GM21360 (cell line): ENCODE data around the gene TECPR2.

Experiments used
- ATAC-seq: cut with Tn5 transposase; IDR thresholded peaks from one replicate; pipeline ENCODE4 v1.9.1; 2021; ENCODE audit warnings: mild to moderate bottlenecking, moderate library complexity; ENCODE audit not compliant: unreplicated experiment

The TECPR2 gene

DNA sequence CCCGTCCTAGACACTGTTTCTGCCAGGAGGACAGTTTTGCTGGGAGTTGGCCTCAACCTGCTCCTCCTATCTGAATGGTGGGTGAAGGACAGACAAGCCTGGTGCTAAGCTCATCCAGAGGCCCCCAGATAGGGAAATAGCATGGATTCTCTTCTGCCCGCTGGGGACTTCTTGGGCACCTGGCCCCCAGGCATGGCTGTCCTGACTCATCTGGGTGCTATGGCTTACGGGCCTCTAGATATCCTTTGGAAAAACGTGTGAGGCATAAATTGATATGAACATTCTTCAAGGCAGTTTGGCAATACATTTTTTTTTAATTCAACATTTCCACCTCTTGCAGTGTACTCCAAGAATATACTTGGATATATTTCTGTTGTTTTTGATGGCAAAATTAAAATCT, 8.6 kb downstream of the TECPR2 start:
- ATAC-seq = no peak

DNA sequence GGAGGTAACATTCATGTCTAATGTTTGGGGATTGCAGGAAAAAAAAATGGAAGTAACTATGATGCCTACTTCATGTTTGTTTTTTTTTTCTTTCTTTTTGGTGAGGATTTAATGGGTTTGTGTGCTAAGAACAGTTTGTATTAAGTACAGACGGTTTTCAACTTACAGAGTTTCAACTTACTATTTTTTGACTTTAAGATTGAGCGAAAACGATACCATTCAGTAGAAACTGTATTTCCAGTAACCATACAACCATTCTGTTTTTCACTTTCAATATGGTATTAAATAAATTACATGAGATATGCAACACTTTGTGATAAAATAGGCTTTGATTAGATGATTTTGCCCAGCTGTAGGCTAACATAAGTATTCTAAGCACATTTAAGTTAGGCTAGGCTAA, 10.4 kb downstream of the TECPR2 start:
- ATAC-seq = no peak

DNA sequence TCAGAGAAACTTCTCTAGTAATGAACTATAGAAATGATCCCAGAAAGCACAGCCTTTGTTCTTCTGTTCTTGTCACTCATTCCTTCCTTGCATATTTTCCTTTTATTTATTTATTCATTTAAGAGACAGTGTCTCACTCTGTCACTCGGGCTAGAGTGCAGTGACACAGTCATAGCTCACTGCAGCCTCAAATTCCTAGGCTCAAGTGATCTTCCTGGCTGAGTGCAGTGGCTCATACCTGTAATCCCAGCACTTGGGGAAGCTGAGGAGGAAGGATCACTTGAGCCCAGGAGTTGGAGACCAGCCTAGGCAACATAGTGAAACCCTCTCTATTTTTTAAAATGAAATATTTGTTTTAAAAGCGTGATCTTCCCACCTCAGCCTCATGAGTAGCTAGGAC, 11.5 kb downstream of the TECPR2 start:
- no peak for ATAC-seq

DNA sequence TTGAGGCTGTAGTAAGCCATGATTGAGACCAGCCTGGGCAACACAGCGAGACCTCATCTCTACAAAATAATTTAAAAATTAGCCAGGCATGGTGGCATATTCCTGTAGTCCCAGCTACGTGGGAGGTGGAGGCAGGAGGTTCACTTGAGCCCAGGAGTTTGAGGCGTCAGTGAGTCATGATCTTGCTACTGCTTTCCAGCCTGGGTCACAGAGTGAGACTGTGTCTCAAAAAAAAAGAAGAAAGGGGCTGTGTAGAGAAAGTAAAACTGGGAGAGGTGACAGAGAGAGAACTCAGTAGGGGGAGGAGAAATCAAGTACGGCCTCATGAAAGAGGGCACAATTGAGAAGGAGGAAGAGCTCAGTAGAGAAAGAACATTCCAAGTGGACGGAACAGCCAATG, 12.4 kb downstream of the TECPR2 start:
- ATAC-seq = no peak

DNA sequence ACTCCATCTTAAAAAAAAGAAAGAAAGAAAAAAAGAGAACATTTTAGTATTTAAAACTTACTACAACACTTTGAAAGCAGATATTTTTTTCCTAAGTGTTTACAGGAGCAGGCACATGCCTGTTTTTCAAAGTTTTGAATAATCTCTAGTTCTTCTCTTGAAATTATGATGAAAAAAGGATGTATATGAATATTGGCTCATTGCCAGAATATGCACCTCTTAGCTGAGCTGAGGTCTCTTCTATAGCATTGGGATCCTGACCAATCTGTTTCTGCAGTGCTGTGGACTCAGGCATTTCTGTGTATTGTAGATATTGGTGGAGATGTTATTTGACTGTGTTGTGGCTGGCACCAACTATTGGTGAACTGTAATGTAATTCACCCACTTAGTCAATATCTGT, 15.0 kb downstream of the TECPR2 start:
- ATAC-seq = no peak

DNA sequence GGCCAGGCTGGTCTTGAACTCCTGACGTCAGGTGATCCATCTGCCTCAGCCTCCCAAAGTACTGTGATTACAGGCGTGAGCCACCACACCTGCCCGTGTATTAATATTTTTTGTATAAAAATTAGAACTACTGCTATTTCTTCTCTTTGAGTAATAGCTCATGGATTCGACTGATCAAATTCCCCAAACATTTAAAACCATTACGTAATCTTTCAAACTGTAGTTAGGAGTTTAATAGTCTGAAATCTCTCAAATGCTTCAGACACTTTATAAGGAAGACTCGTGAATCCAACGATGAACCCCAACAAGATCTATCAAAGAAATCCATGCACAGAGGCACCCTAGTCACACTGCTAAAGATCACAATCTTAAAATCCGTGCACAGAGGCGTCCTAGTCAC, 16.1 kb downstream of the TECPR2 start:
- ATAC-seq = no peak

DNA sequence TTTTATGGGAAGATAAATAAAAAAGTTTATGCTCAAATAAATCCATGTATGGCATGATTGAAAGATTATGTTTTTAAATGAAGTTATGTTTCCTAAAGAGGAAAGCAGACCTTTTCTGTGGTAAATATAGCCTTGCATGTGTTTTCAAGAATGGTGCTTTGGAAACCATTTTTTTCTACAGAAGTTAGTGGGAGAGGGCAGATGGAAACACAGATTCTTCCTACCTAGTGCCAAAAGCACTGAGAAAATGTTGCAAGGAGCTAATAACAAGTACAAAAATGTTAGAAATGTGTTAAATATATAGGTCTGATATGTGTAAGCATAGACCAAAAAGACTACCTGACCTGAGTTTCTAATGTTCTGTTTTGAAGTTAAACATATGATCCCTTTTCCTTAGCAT, 24.3 kb downstream of the TECPR2 start:
- no peak for ATAC-seq

DNA sequence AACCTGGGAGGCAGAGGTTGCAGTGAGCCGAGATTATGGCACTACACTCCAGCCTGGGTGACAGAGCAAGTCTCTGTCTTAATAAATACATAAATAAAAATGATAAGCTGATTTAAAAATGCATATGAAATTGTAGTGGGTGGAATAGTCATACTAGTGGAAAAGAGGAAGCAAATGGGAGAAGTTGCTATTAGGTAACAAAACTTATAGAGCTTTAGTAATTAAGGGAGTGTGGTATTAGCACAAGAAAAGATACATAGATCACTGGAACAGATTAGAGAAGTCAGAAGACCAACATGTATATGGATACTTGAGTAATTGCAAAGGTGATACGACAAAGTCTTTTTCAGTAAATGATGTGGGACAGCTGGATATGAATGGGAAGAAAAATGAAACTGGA, 26.5 kb downstream of the TECPR2 start:
- no peak for ATAC-seq

DNA sequence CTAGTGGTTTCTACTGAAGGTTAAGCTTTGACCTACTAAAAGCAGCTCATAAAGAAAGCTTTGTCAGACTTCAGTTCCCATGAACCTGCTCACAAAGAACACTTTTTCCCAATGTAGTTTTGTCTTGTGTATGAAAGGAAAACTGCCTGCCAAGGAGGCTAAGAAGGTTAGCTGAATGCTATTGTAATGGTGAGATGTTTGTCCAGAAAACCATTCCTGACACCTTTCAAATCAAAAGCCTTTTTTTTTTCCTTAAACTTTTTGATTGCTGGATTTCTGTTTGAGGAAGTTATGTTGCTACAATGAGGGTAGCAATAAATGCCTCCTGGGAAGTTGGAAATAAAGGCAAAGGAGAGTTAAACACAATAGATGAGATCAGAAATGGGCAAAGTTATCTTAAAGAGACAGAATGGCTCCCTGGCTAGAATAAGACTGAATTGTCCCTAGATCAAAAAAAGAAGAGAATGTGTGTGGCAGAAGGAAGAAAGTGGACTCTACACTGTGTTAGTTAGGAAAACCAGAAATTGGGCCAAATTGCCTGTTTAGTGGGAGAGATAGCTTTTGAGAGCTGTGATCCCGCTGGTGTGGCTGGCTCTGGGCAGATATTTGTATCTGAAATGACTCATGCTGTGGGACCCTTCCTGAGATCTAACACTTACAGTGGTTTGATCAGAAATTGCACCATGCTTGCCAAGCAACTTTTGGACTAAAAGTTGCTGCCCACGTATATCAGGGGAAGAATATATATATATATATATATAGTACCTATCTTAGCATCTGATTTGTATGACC, 27.5 kb downstream of the TECPR2 start:
- no peak for ATAC-seq

DNA sequence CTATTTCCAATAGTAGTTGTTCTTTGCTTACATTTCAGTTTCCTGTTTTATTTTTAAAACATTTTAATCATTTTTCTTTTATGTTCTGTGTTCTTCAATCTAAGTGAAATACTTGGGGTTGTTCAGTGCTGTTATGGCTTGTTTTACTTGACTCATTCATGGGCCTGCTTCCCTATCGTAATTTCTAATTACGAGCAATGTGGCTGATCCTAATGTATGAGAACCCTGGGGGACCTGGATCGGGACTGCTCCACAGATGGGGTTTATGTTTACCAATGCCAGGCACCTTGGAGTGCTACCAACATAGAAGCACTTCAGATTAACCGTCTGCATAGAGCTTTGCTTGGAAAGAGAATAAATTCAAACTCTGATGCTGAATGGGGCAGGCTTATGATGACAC, 29.8 kb downstream of the TECPR2 start:
- no peak for ATAC-seq

DNA sequence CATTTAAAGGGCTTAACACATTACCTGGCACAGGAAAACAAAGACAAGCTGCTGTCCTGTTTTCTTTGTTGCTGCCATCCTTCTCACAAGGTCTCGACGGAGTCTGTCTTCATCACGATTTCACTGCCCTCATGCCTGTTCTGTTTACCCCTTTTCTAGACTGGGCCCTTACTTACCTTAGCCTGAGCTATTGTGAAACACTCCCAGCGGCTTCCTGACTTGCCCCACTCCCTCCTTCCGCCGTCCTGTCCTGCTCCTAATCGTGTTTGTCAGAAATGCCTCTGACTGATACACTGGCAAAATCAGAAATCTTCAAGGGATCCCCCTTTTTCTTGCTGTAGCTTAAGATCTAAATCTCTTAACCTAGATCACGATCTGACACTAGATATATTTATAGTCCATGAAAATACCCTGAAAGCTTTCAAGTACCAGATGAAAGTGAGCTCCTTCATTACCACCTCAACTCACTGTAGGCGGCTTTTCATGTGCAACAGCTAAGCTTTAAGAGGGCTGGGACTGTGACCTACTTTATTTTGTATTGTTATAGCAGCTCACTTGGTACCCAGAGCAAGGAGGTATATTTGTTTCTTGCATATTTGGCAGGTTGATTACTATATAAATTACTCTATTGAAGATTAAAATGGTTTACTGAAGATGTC, 32.1 kb downstream of the TECPR2 start:
- ATAC-seq = no peak

DNA sequence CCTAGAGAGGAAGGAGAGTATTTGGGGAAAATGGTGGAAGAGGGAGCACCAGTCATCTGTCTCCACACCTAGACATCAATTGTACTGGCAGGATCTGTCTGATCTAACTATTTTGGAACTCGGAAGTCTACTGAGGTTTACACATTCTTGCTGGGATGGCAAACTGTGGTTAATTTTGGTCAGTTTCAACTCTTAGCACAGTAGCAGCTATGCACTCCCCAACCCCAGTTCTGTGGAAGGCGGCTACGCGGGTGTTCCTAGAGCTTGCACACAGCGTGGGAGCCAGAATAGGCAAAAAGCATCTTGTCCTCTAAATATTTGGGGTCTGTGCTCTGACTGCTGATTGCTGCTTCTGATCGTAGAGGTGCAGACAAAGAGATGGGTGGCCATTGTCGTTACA, 33.8 kb downstream of the TECPR2 start:
- no peak for ATAC-seq

DNA sequence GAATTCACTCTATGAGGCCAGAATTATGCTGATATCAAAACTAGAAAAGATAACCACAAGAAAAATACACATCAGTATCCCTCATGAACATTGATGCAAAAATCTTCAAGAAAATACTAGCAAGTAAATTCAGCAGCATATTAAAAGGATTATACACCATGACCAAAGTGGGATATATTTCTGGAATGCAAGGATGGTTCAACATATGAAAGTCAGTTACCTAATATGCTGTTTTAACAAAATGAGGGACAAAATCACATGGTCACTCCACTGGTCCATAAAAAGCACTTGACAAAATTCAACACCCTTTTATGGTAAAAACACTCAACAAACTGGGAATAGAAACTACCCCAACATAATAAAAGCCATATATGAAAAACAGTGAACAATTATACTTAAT, 40.3 kb downstream of the TECPR2 start:
- ATAC-seq = no peak

DNA sequence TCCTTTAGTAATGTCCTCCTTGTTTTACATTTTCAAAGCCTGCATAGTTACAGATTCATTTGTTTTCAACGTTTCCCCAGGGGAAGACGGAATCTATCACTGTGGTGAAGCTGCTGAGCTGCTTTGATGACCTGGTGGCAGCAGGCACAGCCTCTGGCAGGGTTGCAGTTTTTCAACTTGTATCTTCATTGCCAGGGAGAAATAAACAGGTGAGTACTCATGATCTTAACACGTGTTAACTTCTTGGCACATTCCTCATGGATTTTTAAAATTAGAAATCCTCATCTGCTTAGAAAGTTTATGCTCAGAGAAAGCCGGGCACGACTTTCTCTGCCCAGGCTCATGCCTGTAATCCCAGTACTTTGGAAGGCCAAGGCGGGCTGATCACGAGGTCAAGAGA, 44.5 kb downstream of the TECPR2 start:
- no peak for ATAC-seq

DNA sequence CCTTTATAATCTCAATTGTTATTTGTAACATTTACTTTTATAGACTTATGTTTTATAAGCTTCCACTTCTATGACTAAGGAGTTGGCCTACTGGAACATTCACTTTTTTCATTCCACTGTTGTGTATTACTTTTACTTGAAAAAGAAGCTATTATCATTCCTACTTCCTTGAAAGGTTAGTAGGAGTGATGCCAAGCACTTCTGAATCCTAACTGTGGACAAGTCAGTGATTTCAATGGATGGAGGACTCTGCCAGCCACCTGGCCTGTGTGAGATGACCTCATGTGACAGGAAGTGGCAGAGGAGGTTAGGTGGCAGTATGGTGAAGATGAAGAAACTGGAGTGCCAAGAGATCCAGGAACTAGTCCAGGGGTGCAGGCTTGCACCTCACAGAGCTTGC, 46.0 kb downstream of the TECPR2 start:
- ATAC-seq = no peak

DNA sequence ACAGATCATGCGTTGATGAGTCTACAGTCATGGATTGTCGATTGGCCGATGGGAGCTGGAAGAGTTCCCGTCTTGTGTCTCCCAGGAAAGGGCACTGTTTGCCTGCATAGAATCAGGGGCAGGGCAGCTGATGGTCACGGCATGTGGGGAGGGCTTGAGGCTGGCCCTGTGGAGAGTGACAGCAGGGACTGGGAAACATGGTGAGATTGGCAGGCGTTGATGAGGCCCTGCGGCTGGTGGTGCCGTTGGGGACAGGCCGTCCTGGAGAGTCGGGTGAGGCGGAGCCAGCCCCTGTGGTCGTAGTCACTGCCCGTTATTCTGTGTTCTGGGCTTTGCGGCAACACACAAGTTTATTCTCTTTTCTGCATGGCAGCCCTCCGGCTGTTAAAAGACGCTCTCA, 52.9 kb downstream of the TECPR2 start:
- ATAC-seq = no peak

DNA sequence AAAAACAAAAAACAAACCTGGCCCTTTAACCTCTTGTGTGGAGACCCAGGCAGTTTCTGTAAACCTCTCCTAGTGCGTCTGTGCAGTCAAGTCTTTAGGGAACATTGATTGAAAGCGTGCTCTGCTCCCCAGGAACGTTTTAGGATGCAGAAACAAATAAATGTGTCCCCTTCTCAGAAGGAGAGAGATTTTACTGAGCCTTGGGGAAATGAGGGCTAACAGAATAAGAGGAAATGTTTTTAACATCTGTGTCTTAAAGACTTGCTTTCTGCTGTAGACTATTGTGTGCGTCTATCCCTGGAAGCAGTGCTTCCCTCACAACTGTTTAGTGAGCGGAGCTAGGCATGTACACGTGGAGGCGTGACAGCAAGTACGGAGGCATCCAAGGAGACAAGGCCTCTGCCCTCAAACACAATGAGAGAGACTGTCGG, 54.3 kb downstream of the TECPR2 start:
- ATAC-seq = no peak

DNA sequence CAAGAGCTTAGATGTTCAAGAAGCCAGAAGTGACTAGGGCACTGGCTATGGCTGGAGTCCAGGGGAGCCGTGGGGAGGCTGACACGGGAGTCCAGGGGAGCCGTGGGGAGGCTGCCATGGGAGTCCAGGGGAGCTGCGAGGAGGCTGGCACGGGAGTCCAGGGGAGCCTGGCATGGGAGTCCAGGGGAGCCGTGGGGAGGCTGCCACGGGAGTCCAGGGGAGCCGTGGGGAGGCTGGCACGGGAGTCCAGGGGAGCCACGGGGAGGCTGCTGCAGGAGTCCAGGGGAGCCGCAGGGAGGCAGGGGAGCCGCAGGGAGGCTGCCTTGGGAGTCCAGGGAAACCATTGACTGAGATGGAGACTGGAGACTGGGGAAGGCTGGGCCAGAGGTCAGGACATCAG, 54.9 kb downstream of the TECPR2 start:
- ATAC-seq = no peak

DNA sequence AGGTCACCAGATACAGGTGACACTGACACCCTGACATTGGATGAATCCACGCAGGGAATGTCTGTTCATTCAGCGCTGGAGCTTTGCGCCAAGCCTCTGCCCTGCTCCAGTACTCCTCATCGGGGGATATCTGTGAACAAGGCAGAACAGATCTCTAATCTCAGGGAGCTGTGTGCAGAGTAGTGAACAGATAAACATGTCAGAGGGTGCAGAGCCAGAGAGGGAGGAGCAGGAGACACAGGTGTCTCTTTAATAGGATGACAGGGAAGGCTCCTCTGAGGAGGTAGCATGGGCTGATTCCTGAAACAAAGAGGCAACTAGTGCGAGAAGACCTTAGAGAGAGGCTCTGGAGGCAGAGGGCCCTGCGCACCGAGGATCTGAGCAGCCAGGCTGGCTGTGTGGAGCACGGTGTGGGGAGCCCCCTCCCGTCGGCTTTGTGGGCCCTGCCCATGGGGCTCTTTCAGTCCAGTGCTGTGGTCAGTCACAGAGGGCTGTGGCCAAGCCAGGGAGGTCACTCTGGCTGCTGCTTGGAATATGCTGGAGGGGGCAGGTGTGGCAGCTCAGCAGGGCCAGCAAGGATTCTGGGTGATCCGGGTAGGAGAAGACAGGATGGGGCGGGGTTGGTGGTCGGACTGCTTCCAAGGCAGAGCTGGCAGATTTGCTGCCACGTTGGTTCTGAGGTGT, 55.6 kb downstream of the TECPR2 start:
- ATAC-seq = no peak

DNA sequence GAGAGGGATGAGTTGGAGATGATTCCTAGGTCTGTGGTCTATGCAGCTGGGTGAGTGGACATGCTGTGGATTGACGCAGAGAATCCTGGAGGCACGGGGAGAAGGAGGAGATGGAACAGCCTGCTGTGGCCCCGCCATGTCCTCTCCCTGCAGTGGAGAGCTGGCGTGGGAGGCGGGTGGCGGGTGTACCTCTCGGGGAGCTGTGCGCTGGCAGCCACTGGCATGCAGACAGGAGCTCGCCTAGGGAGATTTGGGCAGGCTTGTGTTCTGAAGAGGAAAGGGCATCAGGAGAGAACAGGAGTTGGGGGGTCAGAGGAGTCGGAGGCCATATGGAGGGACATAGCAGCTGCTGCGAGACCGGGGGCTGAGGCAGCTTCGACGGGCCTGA, 56.1 kb downstream of the TECPR2 start:
- no peak for ATAC-seq

DNA sequence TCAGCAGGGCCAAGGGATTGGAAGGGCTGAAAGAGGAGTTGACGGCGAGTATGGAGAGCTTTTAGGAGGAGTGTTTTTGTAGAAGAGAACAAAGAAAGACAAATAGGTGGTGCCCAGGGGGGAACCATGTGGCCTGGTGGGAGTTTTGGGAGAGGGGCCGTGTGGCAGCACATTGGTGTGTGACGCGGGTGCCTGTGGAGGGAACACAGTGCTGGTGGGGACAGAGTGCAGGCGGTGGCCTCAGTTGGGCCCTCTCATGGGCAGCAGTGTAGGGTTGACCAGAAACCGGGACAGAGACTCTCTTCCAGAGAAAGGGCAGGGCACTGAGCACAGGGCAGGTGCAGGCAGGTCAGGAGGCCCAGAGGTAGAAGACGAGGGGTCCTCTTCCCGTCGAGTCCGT, 56.5 kb downstream of the TECPR2 start:
- no peak for ATAC-seq

DNA sequence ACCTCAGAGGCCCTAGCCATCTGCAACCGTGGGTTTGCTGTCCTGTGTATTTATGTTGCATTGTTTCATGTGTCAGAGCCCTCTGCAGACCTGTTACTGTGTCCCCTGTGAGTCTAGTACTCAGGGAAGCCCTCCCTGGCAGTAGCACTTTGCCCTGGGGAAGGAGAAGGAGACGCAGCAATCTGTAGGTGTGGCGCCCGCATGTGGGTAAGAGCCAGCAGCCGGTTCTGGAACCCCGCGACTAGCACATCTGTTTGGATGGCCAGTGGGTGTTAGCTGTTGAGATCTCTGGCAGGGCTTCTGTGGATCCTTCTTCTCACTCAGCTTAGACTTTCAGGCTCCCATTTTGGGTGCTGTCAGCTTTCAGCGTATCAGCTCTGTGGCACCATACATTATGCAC, 57.0 kb downstream of the TECPR2 start:
- no peak for ATAC-seq
